Cardiac muscle cell (in vitro differentiated cells and primary cell): ENCODE measurements around the gene DDR2. TPM values are rescaled to one million over a fixed set of nuclear protein-coding genes. Genes with fewer than 3 reads are reported as not detected.
A peak's percentile ranks its signal among the peaks of the same experiment; 100 is the strongest.

Experiments used
- DNase-seq, 2 donors: peaks; one replicate each; pipeline versions ENCODE4 v3.0.0 to v3.0.0-alpha.2; 2010 to 2017; ENCODE audit warnings: low read depth in 1 of 2, low spot score in 1 of 2
- H3K27ac ChIP-seq: fragments of 200-600 bp; sonication (generic); 2 replicates; pipeline ENCODE4 v1.5.1; 2016
- H3K27me3 ChIP-seq: fragments of 200-600 bp; sonication (generic); 2 replicates; pipeline ENCODE4 v1.6.0; 2016; ENCODE audit warnings: control low read depth
- H3K36me3 ChIP-seq: fragments of 200-600 bp; sonication (generic); 2 replicates; pipeline ENCODE4 v1.5.1; 2016; ENCODE audit warnings: control low read depth
- H3K4me1 ChIP-seq: fragments of 200-600 bp; sonication (generic); 2 replicates; pipeline ENCODE4 v1.8.1; 2017; ENCODE audit warnings: low read depth, mild to moderate bottlenecking, mixed run types
- H3K4me3 ChIP-seq: fragments of 200-600 bp; sonication (generic); 2 replicates; pipeline ENCODE4 v1.5.1; 2016; ENCODE audit warnings: mild to moderate bottlenecking
- H3K9me3 ChIP-seq: fragments of 200-600 bp; sonication (generic); 2 replicates; pipeline ENCODE4 v1.5.1; 2017; ENCODE audit warnings: low read depth, mild to moderate bottlenecking, control low read depth
- CTCF ChIP-seq: IDR thresholded peaks from 2 replicates; pipeline ENCODE4 v1.5.1; 2012; ENCODE audit warnings: low read depth, mild to moderate bottlenecking, low read length
- polyA plus RNA-seq: library from polyadenylated mRNA; unstranded; fragments of >200 nt; fragmentation: Nextera tagmentation; extraction: Ambion mirVana; gene quantifications from 2 replicates; pipeline ENCODE4 v1.2.1, GENCODE V29; 2016
- total RNA-seq: library from RNA; depleted of rRNA; stranded (reverse); fragments of >200 nt; gene quantifications from 2 replicates; pipeline ENCODE4 v1.2.3, GENCODE V29; 2016

The DDR2 gene
- total and polyA plus RNA-seq, 2 experiments from 2014 or later: 1.3 to 1.4 TPM

- H3K27me3 ChIP-seq: peaks cover 19% of the 10 kb centered on the region
- no peaks in the 10 kb centered on the region for H3K9me3 ChIP-seq
- H3K27ac ChIP-seq: no peak overlapping the region
- no peak for TF ChIP-seq CTCF
- H3K4me1 ChIP-seq: peaks cover 8% of the 10 kb centered on the region
- H3K4me3 ChIP-seq: no peak overlapping the region
- no peaks in the 10 kb centered on the region for H3K36me3 ChIP-seq
- no peak for DNase-seq
Measured at GRCh38 chr1:162823771-162824525, 191.7 kb downstream of the DDR2 start.

GRCh38 chr1:162829268-162829667, 197.0 kb downstream of the DDR2 start:
- Histone ChIP-seq H3K4me3 (no peak overlapping the region), H3K36me3 (no peaks in the 10 kb centered on the region), H3K4me1 (no peaks in the 10 kb centered on the region), H3K27me3 (no peaks in the 10 kb centered on the region), H3K27ac (no peak overlapping the region), H3K9me3 (no peaks in the 10 kb centered on the region)
- DNase-seq: no peak
- TF ChIP-seq CTCF: no peak

- TF ChIP-seq CTCF: no peak
- Histone ChIP-seq H3K4me1 (peaks cover 7% of the 10 kb centered on the region), H3K27me3 (no peaks in the 10 kb centered on the region), H3K27ac (no peak overlapping the region), H3K9me3 (no peaks in the 10 kb centered on the region), H3K4me3 (no peak overlapping the region), H3K36me3 (no peaks in the 10 kb centered on the region)
- no peak for DNase-seq
Measured at GRCh38 chr1:162832470-162832869, 200.2 kb downstream of the DDR2 start.

- peak in 1 of 2 donors; percentile 81 for DNase-seq
- H3K9me3 ChIP-seq: no peaks in the 10 kb centered on the region
- H3K4me3 ChIP-seq: no peak overlapping the region
- H3K36me3 ChIP-seq: no peaks in the 10 kb centered on the region
- TF ChIP-seq CTCF: no peak
- H3K4me1 ChIP-seq: peaks cover 7% of the 10 kb centered on the region
- H3K27me3 ChIP-seq: no peaks in the 10 kb centered on the region
- no peak overlapping the region for H3K27ac ChIP-seq
Measured at GRCh38 chr1:162835157-162835899, 203.1 kb downstream of the DDR2 start.

Other genes with a start within 250 kb of the DDR2 start
- gene SH2D1B, start 220.3 kb upstream of the DDR2 start, total RNA-seq: 0.06 TPM in 1 of 2 replicates, not detected in the other
- gene SH2D1B, start 220.3 kb upstream of the DDR2 start, polyA plus RNA-seq: 0.26 and 0.67 TPM in 2 replicates
- gene UHMK1, start 134.6 kb upstream of the DDR2 start, total RNA-seq: 9.0 and 17.2 TPM in 2 replicates
- 3.5 and 6.9 TPM in 2 replicates for gene UHMK1, start 134.6 kb upstream of the DDR2 start, polyA plus RNA-seq
- 25.7 and 28.9 TPM in 2 replicates for gene UAP1, start 70.7 kb upstream of the DDR2 start, total RNA-seq
- 24.0 and 41.6 TPM in 2 replicates for gene UAP1, start 70.7 kb upstream of the DDR2 start, polyA plus RNA-seq
- 12.7 and 23.6 TPM in 2 replicates for gene HSD17B7, start 158.2 kb downstream of the DDR2 start, total RNA-seq
- 32.1 and 48.7 TPM in 2 replicates for gene HSD17B7, start 158.2 kb downstream of the DDR2 start, polyA plus RNA-seq
- gene CCDC190, start 228.7 kb downstream of the DDR2 start, total RNA-seq: not detected in 2 replicates
- gene CCDC190, start 228.7 kb downstream of the DDR2 start, polyA plus RNA-seq: not detected in 2 replicates